Measurements from ENCODE around the gene CNOT4.

- TF ChIP-seq CTCF (conservative IDR thresholded peaks at IDR 0.05) (no peak), ZFX (IDR thresholded peaks at IDR 0.05) (no peak)
Measured at GRCh38 chr7:135552148-135552547, 42.2 kb upstream of the CNOT4 start.
